Activated CD8-positive, alpha-beta T cell treated with anti-CD3 and anti-CD28 coated beads for 36 hours (primary cell): ENCODE results near the gene RNLS. TPM values are rescaled to one million over a fixed set of nuclear protein-coding genes. Genes with fewer than 3 reads are reported as not detected.

Experiments used
- ATAC-seq: fragments of 200-7000 bp; cut with Tn5 transposase; one replicate; pipeline ENCODE4 v1.10.0; 2021; ENCODE audit warnings: mild to moderate bottlenecking, moderate library complexity
- CTCF ChIA-PET: fragments of 350-600 bp; sonication (Branson Sonifier 250); formaldehyde crosslinking; loops from one replicate; lab custom pipeline; 2021; ENCODE audit warnings: antibody characterized with exemption; lab: Charles Lee
- POLR2A ChIA-PET: fragments of 350-600 bp; sonication (Branson Sonifier 250); formaldehyde crosslinking; loops from one replicate; lab custom pipeline; 2021; ENCODE audit warnings: antibody characterized with exemption; lab: Charles Lee
- DNase-seq: peaks from one replicate; pipeline ENCODE4 v3.0.0-alpha.2; 2020
- H3K27ac Mint-ChIP-seq: one replicate; pipeline ENCODE4 v1.8.0; 2021; ENCODE audit warnings: mild to moderate bottlenecking, mixed read lengths
- H3K27me3 Mint-ChIP-seq: one replicate; pipeline ENCODE4 v1.8.0; 2021; ENCODE audit warnings: mixed read lengths
- H3K36me3 Mint-ChIP-seq: one replicate; pipeline ENCODE4 v1.8.0; 2021; ENCODE audit warnings: low read depth, mixed read lengths
- H3K4me1 Mint-ChIP-seq: one replicate; pipeline ENCODE4 v1.8.0; 2021; ENCODE audit warnings: low read depth, mixed read lengths
- H3K4me3 Mint-ChIP-seq: one replicate; pipeline ENCODE4 v1.8.0; 2021; ENCODE audit warnings: mild to moderate bottlenecking, moderate library complexity, mixed read lengths
- H3K9me3 Mint-ChIP-seq: one replicate; pipeline ENCODE4 v1.8.0; 2021; ENCODE audit warnings: mixed read lengths
- intact Hi-C: fragments of 100-400 bp; cut with micrococcal nuclease; formaldehyde crosslinking; loops from one replicate; pipeline ENCODE4 v1.10.0; 2022
- total RNA-seq, 2 experiments: library from RNA; stranded (reverse); gene quantifications; one replicate each; pipeline ENCODE4 v1.2.3, GENCODE V29; 2021
- TF ChIP-seq, protein P1 (sequence below): fragments of 200-600 bp; IDR thresholded peaks from one replicate; pipeline ENCODE4 v1.8.0; 2022; ENCODE audit warnings: antibody characterized with exemption, mild to moderate bottlenecking

Gene RNLS
- total RNA-seq, 2 experiments from 2014 or later = 4.5 TPM

DNA sequence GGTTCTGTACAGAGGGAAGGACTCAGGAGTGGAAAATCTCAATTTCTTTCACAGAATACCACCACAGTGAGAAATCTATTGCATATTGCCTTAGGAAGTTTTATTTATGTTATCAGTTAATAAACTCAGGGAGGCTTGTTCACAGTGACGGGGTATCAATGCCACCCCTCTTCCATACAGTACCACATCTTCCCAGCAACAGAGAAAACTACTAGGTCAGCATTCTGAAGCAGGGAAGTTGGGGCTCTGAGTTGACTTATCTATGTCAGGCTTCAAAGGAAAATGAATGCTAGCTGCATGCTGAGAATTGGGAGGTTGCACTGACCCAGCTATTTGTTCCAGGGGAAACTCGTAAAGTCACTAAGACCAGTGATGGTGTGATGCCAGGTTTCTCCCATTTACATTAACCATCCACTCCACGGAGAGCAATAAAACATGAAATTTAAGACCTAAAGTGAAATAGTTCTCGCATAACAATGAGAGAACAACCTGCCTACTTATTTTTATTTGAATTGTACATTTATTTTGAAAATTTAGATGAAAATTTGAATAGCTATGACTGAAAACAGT lies 266.7 kb downstream of the RNLS start:
- DNase-seq (no peak), ATAC-seq (no peak)
- Mint-ChIP-seq H3K4me3 (no peak overlapping the region), H3K9me3 (peaks cover 19% of the 10 kb centered on the region), H3K27ac (no peak overlapping the region), H3K36me3 (peaks cover 17% of the 10 kb centered on the region), H3K4me1 (peaks cover 4% of the 10 kb centered on the region), H3K27me3 (no peaks in the 10 kb centered on the region)
- POLR2A ChIA-PET = no interaction called here
- CTCF ChIA-PET = interaction anchor here (0.7 to 1.5 kb wide), 4 partner anchors 9 to 202 kb away, joined by 3 to 5 read pairs (median 4); no protein-coding TSS in a partner anchor
- TF ChIP-seq, protein P1, sequence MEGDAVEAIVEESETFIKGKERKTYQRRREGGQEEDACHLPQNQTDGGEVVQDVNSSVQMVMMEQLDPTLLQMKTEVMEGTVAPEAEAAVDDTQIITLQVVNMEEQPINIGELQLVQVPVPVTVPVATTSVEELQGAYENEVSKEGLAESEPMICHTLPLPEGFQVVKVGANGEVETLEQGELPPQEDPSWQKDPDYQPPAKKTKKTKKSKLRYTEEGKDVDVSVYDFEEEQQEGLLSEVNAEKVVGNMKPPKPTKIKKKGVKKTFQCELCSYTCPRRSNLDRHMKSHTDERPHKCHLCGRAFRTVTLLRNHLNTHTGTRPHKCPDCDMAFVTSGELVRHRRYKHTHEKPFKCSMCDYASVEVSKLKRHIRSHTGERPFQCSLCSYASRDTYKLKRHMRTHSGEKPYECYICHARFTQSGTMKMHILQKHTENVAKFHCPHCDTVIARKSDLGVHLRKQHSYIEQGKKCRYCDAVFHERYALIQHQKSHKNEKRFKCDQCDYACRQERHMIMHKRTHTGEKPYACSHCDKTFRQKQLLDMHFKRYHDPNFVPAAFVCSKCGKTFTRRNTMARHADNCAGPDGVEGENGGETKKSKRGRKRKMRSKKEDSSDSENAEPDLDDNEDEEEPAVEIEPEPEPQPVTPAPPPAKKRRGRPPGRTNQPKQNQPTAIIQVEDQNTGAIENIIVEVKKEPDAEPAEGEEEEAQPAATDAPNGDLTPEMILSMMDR = no peak
- intact Hi-C loops = no loop called here

- peaks cover 15% of the 10 kb centered on the region for H3K36me3 Mint-ChIP-seq
- DNase-seq = no peak
- ChIA-PET POLR2A (no interaction called here), CTCF (no interaction called here)
- intact Hi-C loops = no loop called here
- H3K27ac Mint-ChIP-seq = no peak overlapping the region
- TF ChIP-seq, protein P1 = no peak
- peaks cover 13% of the 10 kb centered on the region for H3K9me3 Mint-ChIP-seq
- H3K4me3 Mint-ChIP-seq = no peak overlapping the region
- peaks cover 4% of the 10 kb centered on the region for H3K4me1 Mint-ChIP-seq
- no peak for ATAC-seq
- no peaks in the 10 kb centered on the region for H3K27me3 Mint-ChIP-seq
Observed at GRCh38 chr10:88315755-88316154, 267.4 kb downstream of the RNLS start.

- TF ChIP-seq, protein P1 = no peak
- H3K27me3 Mint-ChIP-seq = no peaks in the 10 kb centered on the region
- intact Hi-C loops = no loop called here
- peaks cover 5% of the 10 kb centered on the region for H3K9me3 Mint-ChIP-seq
- H3K4me3 Mint-ChIP-seq = no peak overlapping the region
- H3K27ac Mint-ChIP-seq = no peak overlapping the region
- ChIA-PET POLR2A (no interaction called here), CTCF (interaction anchor here (0.9 kb wide), 1 partner anchor 21 kb away, joined by 3 read pairs; no protein-coding TSS in a partner anchor)
- DNase-seq (no peak), ATAC-seq (no peak)
- H3K36me3 Mint-ChIP-seq = peaks cover 4% of the 10 kb centered on the region
- peaks cover 4% of the 10 kb centered on the region for H3K4me1 Mint-ChIP-seq
Observed at GRCh38 chr10:88314362-88314761, 268.8 kb downstream of the RNLS start.

DNA sequence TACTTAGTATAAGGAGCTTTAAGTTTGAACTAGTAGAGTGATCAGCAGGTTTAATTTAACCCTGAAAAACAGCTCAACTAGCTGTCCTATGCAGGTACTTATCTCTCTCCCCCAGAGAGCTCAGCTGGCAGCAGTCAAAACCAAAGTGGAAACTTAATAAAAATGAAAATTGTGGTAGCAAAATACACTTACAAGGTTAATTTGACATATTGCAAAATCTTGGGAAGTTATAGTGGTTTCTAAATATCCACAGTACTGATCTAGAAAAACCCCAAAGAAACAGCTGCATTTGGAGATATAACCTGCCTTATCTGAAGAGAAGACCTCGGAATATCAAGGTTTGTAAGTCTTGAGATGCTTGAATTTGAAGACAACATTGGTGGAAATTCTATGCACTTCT lies 269.2 kb downstream of the RNLS start:
- Mint-ChIP-seq H3K9me3 (peaks cover 1% of the 10 kb centered on the region), H3K4me1 (peaks cover 4% of the 10 kb centered on the region), H3K4me3 (no peak overlapping the region), H3K27ac (no peak overlapping the region), H3K27me3 (no peaks in the 10 kb centered on the region), H3K36me3 (peaks cover under 1% of the 10 kb centered on the region)
- ChIA-PET CTCF (interaction anchor here (1.2 kb wide), 1 partner anchor 11 kb away, joined by 3 read pairs; no protein-coding TSS in a partner anchor), POLR2A (no interaction called here)
- intact Hi-C loops = no loop called here
- DNase-seq (no peak), ATAC-seq (no peak)
- TF ChIP-seq, protein P1 = no peak

DNA sequence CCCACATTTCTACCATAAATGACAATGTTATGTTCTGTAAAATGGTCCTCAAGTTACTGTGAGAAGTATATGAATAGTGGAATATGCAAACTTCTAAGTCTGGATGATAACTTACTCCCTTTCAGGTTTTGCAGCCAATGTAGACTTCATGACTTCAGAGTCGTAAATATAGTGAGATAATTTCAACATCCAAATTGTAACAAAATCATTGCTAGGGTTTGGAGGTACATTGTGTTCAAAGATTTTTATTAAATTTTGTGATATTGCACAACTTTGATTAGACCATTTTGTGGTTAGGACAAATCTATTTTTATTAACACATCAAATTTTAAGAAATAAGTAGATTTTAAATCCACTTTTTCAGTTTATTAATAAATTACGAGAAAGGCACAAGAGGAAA lies 270.3 kb downstream of the RNLS start:
- TF ChIP-seq, protein P1 = no peak
- ATAC-seq (no peak), DNase-seq (no peak)
- Mint-ChIP-seq H3K4me1 (peaks cover 4% of the 10 kb centered on the region), H3K27ac (no peak overlapping the region), H3K36me3 (no peaks in the 10 kb centered on the region), H3K9me3 (no peaks in the 10 kb centered on the region), H3K27me3 (no peaks in the 10 kb centered on the region), H3K4me3 (no peak overlapping the region)
- ChIA-PET POLR2A (no interaction called here), CTCF (interaction anchor here (1.2 kb wide), 1 partner anchor 10 kb away, joined by 3 read pairs; no protein-coding TSS in a partner anchor)
- intact Hi-C loops = no loop called here
